Neural cell (in vitro differentiated cells): ENCODE measurements around the gene PRKCG.

Experiments used
- EZH2 ChIP-seq: fragments of 200-600, 300-800 bp; shearing (Covaris generic), sonication (generic); IDR thresholded peaks from 2 replicates; pipeline ENCODE4 v1.6.1; 2014; ENCODE audit warnings: antibody characterized with exemption, low read length, borderline replicate concordance, mild to moderate bottlenecking; ENCODE audit not compliant: insufficient read depth, poor library complexity, severe bottlenecking
- MXI1 ChIP-seq: fragments of 450-650 bp; conservative IDR thresholded peaks from 2 replicates; pipeline ENCODE4 v1.6.1; 2014; ENCODE audit warnings: antibody characterized with exemption, mild to moderate bottlenecking; ENCODE audit not compliant: poor library complexity, severe bottlenecking
- TF ChIP-seq, protein P1 (sequence below): fragments of 450-650 bp; IDR thresholded peaks from 2 replicates; pipeline ENCODE4 v1.5.1; 2014; ENCODE audit warnings: antibody characterized with exemption, mild to moderate bottlenecking, moderate library complexity; ENCODE audit not compliant: poor library complexity, severe bottlenecking

DNA sequence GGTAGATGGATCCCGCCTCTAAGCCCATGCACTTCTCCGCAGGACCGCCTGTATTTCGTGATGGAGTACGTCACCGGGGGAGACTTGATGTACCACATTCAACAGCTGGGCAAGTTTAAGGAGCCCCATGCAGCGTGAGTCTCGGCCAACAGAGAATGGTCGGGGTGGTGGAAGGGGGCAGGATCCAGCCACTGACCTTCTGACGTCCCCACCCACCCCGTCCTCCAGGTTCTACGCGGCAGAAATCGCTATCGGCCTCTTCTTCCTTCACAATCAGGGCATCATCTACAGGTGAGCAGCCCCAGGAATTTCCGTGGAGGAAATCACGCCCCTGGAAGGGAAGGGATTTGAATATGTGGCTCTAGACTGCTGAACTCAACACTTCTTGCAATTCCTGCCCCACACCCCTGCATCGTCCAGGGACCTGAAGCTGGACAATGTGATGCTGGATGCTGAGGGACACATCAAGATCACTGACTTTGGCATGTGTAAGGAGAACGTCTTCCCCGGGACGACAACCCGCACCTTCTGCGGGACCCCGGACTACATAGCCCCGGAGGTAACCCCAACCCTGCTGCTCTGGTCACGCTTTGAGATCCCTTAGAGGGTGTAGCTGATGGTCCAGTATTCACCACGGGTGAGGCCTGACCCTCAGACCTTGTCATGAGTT is 18.3 kb downstream of the PRKCG start:
- TF ChIP-seq, protein P1, sequence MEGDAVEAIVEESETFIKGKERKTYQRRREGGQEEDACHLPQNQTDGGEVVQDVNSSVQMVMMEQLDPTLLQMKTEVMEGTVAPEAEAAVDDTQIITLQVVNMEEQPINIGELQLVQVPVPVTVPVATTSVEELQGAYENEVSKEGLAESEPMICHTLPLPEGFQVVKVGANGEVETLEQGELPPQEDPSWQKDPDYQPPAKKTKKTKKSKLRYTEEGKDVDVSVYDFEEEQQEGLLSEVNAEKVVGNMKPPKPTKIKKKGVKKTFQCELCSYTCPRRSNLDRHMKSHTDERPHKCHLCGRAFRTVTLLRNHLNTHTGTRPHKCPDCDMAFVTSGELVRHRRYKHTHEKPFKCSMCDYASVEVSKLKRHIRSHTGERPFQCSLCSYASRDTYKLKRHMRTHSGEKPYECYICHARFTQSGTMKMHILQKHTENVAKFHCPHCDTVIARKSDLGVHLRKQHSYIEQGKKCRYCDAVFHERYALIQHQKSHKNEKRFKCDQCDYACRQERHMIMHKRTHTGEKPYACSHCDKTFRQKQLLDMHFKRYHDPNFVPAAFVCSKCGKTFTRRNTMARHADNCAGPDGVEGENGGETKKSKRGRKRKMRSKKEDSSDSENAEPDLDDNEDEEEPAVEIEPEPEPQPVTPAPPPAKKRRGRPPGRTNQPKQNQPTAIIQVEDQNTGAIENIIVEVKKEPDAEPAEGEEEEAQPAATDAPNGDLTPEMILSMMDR: no peak
- TF ChIP-seq MXI1 (no peak), EZH2 (no peak)
